Measurements from ENCODE around the gene LRRC10.

The LRRC10 gene

DNA sequence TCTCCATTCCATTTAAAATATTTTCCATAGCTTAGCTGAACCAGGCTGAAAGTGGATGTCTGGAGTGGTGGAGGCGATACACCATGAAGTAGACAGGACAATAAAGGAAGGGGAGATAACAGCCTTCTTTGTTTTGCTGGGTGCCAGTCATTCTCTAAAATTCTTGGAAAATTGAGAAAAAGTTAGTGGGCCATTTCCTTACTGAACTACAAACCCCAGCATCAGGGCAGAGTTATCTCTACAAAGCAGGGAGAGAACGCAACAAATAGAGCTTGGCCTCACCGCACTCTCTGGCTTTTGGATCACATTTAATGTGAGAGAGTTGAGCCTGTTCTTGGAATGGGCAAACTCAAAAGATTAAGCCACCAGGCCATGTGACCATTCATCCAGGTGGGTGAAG lies 41.2 kb upstream of the LRRC10 start:
- DNase-seq (ENCODE audit: low read depth), result no peak
- TF ChIP-seq, protein P1, sequence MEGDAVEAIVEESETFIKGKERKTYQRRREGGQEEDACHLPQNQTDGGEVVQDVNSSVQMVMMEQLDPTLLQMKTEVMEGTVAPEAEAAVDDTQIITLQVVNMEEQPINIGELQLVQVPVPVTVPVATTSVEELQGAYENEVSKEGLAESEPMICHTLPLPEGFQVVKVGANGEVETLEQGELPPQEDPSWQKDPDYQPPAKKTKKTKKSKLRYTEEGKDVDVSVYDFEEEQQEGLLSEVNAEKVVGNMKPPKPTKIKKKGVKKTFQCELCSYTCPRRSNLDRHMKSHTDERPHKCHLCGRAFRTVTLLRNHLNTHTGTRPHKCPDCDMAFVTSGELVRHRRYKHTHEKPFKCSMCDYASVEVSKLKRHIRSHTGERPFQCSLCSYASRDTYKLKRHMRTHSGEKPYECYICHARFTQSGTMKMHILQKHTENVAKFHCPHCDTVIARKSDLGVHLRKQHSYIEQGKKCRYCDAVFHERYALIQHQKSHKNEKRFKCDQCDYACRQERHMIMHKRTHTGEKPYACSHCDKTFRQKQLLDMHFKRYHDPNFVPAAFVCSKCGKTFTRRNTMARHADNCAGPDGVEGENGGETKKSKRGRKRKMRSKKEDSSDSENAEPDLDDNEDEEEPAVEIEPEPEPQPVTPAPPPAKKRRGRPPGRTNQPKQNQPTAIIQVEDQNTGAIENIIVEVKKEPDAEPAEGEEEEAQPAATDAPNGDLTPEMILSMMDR (conservative IDR thresholded peaks at IDR 0.05; ENCODE audit: low read depth, low read length), result no peak
- H3K4me3 ChIP-seq (ENCODE audit: low read length), result no peak overlapping the region

DNA sequence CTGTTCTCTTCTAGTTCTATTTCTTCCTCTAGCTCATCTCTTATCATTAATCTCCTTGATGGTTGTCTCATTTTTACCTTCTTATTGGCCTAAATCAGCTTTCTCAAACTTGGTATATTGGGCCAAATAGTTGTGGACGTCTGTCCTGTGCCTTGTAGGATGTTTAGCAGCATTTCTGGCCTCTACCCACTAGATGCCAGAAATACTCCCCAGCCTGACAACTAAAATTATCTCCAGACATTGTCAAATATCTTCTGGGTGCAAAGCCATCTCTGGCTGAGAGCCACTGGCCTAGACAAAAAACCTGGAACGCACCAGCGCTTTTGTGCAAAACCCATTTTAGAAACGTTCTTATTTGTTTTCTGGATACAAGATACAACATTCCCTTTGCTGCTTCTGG lies 38.8 kb upstream of the LRRC10 start:
- no peak for DNase-seq (ENCODE audit: low read depth)
- TF ChIP-seq, protein P1 (conservative IDR thresholded peaks at IDR 0.05; ENCODE audit: low read depth, low read length), result no peak
- no peak overlapping the region for H3K4me3 ChIP-seq (ENCODE audit: low read length)

DNA sequence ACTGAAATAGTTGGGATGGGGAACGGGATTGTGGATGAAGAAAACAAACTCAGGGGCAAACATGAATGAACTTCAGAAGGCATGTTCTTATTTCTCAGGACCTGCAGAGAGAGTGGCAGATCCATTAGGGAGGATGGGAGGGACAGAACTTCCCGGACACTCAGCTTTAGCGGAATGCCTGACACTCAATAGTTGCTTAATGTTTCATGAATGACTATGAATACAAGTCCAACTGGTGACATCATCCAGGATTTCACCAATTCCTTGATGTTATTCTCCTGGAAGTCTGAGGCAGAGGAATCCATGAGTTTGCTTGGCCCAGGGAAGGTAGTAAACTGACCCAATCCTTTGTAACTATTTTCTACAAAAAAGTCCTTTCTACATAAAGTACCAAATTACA lies 37.8 kb upstream of the LRRC10 start:
- TF ChIP-seq, protein P1 (conservative IDR thresholded peaks at IDR 0.05; ENCODE audit: low read depth, low read length), result no peak
- no peak overlapping the region for H3K4me3 ChIP-seq (ENCODE audit: low read length)
- no peak for DNase-seq (ENCODE audit: low read depth)

DNA sequence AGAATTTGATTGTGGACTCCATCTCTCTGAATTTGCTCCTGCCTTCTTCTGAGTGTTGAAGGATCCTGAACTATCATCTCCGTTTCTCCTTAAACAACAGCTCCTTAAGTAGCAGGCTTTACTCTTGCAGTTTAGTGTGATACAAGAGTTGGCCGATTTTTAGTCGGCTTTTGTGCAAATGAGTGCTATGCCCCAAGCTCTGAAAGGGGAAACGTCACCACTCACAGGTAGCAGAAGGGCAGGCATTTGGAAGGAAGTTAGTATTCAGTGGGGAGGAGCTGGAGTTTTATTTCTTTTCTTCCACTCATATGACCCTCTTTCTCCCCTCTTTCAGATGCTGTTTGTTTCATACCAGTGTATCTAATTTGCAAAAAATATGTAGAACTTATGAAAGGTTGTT lies 36.5 kb upstream of the LRRC10 start:
- no peak for DNase-seq (ENCODE audit: low read depth)
- TF ChIP-seq, protein P1 (conservative IDR thresholded peaks at IDR 0.05; ENCODE audit: low read depth, low read length), result no peak
- H3K4me3 ChIP-seq (ENCODE audit: low read length), result no peak overlapping the region

DNA sequence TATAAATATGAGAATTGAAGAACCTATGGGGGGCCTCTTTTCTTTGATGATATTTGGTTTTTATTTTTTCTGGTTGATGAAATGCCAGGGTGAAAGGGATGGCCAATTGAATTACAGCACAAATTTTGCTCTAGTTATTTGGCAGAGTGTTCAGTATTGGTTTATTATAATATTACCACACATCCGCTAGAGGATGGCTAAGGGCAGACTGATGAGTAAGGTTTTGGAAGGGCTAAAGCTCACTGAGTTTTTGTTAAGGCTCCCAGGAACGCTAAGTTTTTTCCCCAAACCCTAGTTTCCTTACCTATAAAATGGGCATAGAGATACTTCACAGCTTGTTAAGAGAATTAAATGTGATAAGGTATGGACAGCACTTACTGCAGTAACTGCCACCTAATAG lies 34.3 kb upstream of the LRRC10 start:
- H3K4me3 ChIP-seq (ENCODE audit: low read length), result no peak overlapping the region
- TF ChIP-seq, protein P1 (conservative IDR thresholded peaks at IDR 0.05; ENCODE audit: low read depth, low read length), result no peak
- no peak for DNase-seq (ENCODE audit: low read depth)

DNA sequence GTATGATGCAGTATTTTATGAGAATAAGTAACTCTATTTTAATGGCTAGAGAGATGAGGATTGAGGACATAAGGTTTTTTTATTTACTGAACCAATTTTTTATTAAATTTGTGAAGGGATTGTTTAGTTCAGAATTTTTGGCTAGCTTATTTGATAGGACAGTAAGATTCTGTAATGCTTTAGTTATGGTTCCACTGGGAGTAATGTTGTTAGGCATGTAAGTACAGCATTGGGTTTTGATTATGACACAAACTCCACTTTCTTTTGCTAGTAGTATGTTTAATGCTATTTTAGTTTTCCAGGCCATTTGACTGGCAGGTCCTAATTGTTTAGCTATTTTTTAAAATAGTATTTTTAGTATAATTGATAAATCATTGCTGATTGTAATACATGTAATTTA lies 33.8 kb upstream of the LRRC10 start:
- DNase-seq (ENCODE audit: low read depth), result no peak
- no peak overlapping the region for H3K4me3 ChIP-seq (ENCODE audit: low read length)
- TF ChIP-seq, protein P1 (conservative IDR thresholded peaks at IDR 0.05; ENCODE audit: low read depth, low read length), result no peak

DNA sequence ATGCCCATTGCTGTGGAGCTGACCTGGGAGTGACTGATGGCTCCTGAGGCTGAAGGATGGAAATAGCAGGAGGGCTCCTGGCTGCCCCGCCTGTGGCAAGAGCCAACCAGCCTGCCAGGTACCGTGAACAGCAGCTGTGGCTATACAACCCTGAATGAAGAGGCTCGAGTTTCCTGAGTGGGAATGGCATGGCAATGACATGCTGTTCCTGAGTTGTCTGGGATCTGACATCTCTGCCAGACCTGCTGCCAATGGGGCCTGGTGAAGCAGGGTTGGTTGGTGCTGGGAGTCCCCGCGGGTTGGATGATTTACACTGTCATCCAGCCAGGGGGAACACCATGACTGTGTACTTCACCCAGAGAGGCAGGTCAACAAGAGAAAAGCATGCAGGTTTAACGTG lies 31.8 kb upstream of the LRRC10 start:
- no peak overlapping the region for H3K4me3 ChIP-seq (ENCODE audit: low read length)
- TF ChIP-seq, protein P1 (conservative IDR thresholded peaks at IDR 0.05; ENCODE audit: low read depth, low read length), result no peak
- DNase-seq (ENCODE audit: low read depth), result no peak
